Stomach (tissue), 9 donors: ENCODE measurements around the gene SWAP70. TPM values are rescaled to one million over a fixed set of nuclear protein-coding genes. Genes with fewer than 3 reads are reported as not detected.

Experiments used
- DNase-seq, 2 donors: peaks; one replicate each; pipeline versions ENCODE4 v3.0.0 to v3.0.0-alpha.2; 2013 to 2019
- H3K27ac ChIP-seq, 5 donors: fragments of 200-600 bp in 4 of 5; sonication (generic) in 4 of 5; one replicate each; pipeline ENCODE4 v1.5.1; 2013 to 2019; ENCODE audit warnings: mild to moderate bottlenecking in 1 of 5, moderate library complexity in 1 of 5
- H3K27me3 ChIP-seq, 3 donors: fragments of 200-600 bp; sonication (generic); one replicate each; pipeline ENCODE4 v1.5.1; 2017 to 2019; ENCODE audit warnings: mixed run types in 1 of 3
- H3K36me3 ChIP-seq, 4 donors: fragments of 200-600 bp; sonication (generic); 1 replicate in 3 of 4; 2 replicates in 1 of 4; pipeline ENCODE4 v1.5.1; 2016 to 2019
- H3K4me1 ChIP-seq, 4 donors: fragments of 200-600 bp; sonication (generic); one replicate each; pipeline ENCODE4 v1.5.1; 2016 to 2019
- H3K4me3 ChIP-seq, 4 donors: fragments of 200-600 bp; sonication (generic) in 3 of 4; one replicate each; pipeline ENCODE4 v1.5.1; 2016 to 2019; ENCODE audit warnings: mild to moderate bottlenecking in 1 of 4
- H3K9me3 ChIP-seq, 4 donors: fragments of 200-600 bp; sonication (generic); one replicate each; pipeline ENCODE4 v1.5.1; 2016 to 2019
- CTCF ChIP-seq, 7 experiments: fragments of 450-650 bp in 4 of 7; fragments of 200-600 bp in 3 of 7; sonication (generic) in 3 of 7; IDR thresholded peaks; one replicate each; pipeline ENCODE4 v1.5.1; 2016 to 2019; ENCODE audit warnings: antibody characterized with exemption in 7 of 7, control low read depth in 2 of 7, mild to moderate bottlenecking in 1 of 7
- EP300 ChIP-seq: sonication (generic); formaldehyde crosslinking; IDR thresholded peaks from one replicate; pipeline ENCODE4 v1.6.1; 2017; ENCODE audit warnings: antibody characterized with exemption
- POLR2A ChIP-seq, 4 donors: fragments of 450-650 bp; IDR thresholded peaks; one replicate each; pipeline ENCODE4 v1.6.1; 2016; ENCODE audit warnings: antibody characterized with exemption in 4 of 4, control low read depth in 2 of 4, mild to moderate bottlenecking in 1 of 4, moderate library complexity in 1 of 4
- POLR2AphosphoS5 ChIP-seq, 3 donors: sonication (generic); formaldehyde crosslinking; IDR thresholded peaks; one replicate each; pipeline ENCODE4 v1.6.1; 2016; ENCODE audit warnings: antibody characterized with exemption in 3 of 3
- WGBS, 5 donors: extraction: QIAGEN DNeasy Blood & Tissue Kit in 3 of 5; methylation state at CpG; one replicate each; pipeline versions ENCODE4 v1.1.5 to v1.1.7; 2013 to 2018; 5-methylcytosine and 5-hydroxymethylcytosine counted together
- intact Hi-C: fragments of 100-400 bp; cut with DNase I; formaldehyde crosslinking; loops from one replicate; pipeline ENCODE4 v1.15.1; 2023; ENCODE audit warnings: low total_unique reads
- polyA plus RNA-seq, 3 donors: library from polyadenylated mRNA; stranded (reverse); fragments of 200-250 nt; gene quantifications; one replicate each; pipeline ENCODE4 v1.2.3, GENCODE V29; 2013
- total RNA-seq, 5 donors: library from RNA; depleted of rRNA; stranded (reverse); fragments of >200 nt; gene quantifications; one replicate each; pipeline versions ENCODE4 v1.1.0 to v1.2.3, GENCODE V29; 2014 to 2016
- donor health status: healthy with polysubstance abuse.
- donor health status: Bipolar disorder and iron deficiency.
- donor health status: healthy.

Gene SWAP70
- total and polyA plus RNA-seq, 8 donors: 5.1 to 39.5 (median 18.3) TPM

- Histone ChIP-seq H3K27me3 (no peaks in the 10 kb centered on the region), H3K27ac (peak overlapping the region in 3 of 5 donors; percentile 20 to 62 (median 53)), H3K4me3 (no peak overlapping the region), H3K4me1 (peaks cover 0 to 13% (median 7%) of the 10 kb centered on the region in 4 donors), H3K36me3 (peaks cover 0 to 78% (median 74%) of the 10 kb centered on the region in 4 donors), H3K9me3 (no peaks in the 10 kb centered on the region)
- TF ChIP-seq EP300 (no peak), POLR2A (IDR thresholded peaks at IDR 0.05) (no peak), POLR2AphosphoS5 (IDR thresholded peaks at IDR 0.05) (no peak), CTCF (IDR thresholded peaks at IDR 0.05) (no peak)
- intact Hi-C loops: loop anchor here (10.0 kb wide), 1 partner anchor 178 kb away; no protein-coding TSS in a partner anchor
- no peak for DNase-seq
- WGBS, 5 donors: 87 to 94% (median 90%) methylated on average over 5 of the region's 5 CpGs
Measured at GRCh38 chr11:9787260-9787659, 123.4 kb downstream of the SWAP70 start.

GRCh38 chr11:9787981-9788521 is 124.2 kb downstream of the SWAP70 start:
- Histone ChIP-seq H3K36me3 (peaks cover 0 to 80% (median 75%) of the 10 kb centered on the region in 4 donors), H3K27ac (peak overlapping the region in 4 of 5 donors; percentile 20 to 62 (median 37)), H3K27me3 (no peaks in the 10 kb centered on the region), H3K4me3 (no peak overlapping the region), H3K4me1 (peaks cover 0 to 13% (median 7%) of the 10 kb centered on the region in 4 donors), H3K9me3 (no peaks in the 10 kb centered on the region)
- no peak for DNase-seq
- intact Hi-C loops: loop anchor here (10.0 kb wide), 1 partner anchor 177 kb away; no protein-coding TSS in a partner anchor
- 57 to 77% (median 70%) methylated on average over 3 of the region's 3 CpGs for WGBS, 5 donors
- no peak for TF ChIP-seq EP300
- no peak for TF ChIP-seq POLR2AphosphoS5 (IDR thresholded peaks at IDR 0.05)
- no peak for TF ChIP-seq CTCF (IDR thresholded peaks at IDR 0.05)
- no peak for TF ChIP-seq POLR2A (IDR thresholded peaks at IDR 0.05)

GRCh38 chr11:9789910-9790309 is 126.0 kb downstream of the SWAP70 start:
- DNase-seq: no peak
- Histone ChIP-seq H3K4me3 (no peak overlapping the region), H3K27me3 (no peaks in the 10 kb centered on the region), H3K9me3 (no peaks in the 10 kb centered on the region), H3K36me3 (peaks cover 0 to 70% (median 59%) of the 10 kb centered on the region in 4 donors), H3K4me1 (peaks cover 0 to 13% (median 7%) of the 10 kb centered on the region in 4 donors), H3K27ac (no peak overlapping the region)
- intact Hi-C loops: loop anchor here (10.0 kb wide), 1 partner anchor 175 kb away; no protein-coding TSS in a partner anchor
- WGBS, 5 donors: 66 to 88% (median 77%) methylated on average over 3 of the region's 3 CpGs
- TF ChIP-seq POLR2AphosphoS5 (IDR thresholded peaks at IDR 0.05): no peak
- no peak for TF ChIP-seq CTCF (IDR thresholded peaks at IDR 0.05)
- TF ChIP-seq EP300: no peak
- no peak for TF ChIP-seq POLR2A (IDR thresholded peaks at IDR 0.05)

- no peak for DNase-seq
- Histone ChIP-seq H3K9me3 (no peaks in the 10 kb centered on the region), H3K27ac (no peak overlapping the region), H3K4me3 (no peak overlapping the region), H3K36me3 (peaks cover 0 to 70% (median 54%) of the 10 kb centered on the region in 4 donors), H3K27me3 (no peaks in the 10 kb centered on the region), H3K4me1 (peaks cover 0 to 13% (median 7%) of the 10 kb centered on the region in 4 donors)
- intact Hi-C loops: no loop called here
- 71 to 85% (median 83%) methylated on average over 3 of the region's 3 CpGs for WGBS, 5 donors
- TF ChIP-seq CTCF (IDR thresholded peaks at IDR 0.05) (no peak), POLR2A (IDR thresholded peaks at IDR 0.05) (no peak)
Measured at GRCh38 chr11:9790703-9791102, 126.8 kb downstream of the SWAP70 start.
